ENCODE measurements around the gene SLC37A2.

- no peak for TF ChIP-seq RFX5 (IDR thresholded peaks at IDR 0.05; ENCODE audit: low read depth, low read length)
- TF ChIP-seq, protein P1, sequence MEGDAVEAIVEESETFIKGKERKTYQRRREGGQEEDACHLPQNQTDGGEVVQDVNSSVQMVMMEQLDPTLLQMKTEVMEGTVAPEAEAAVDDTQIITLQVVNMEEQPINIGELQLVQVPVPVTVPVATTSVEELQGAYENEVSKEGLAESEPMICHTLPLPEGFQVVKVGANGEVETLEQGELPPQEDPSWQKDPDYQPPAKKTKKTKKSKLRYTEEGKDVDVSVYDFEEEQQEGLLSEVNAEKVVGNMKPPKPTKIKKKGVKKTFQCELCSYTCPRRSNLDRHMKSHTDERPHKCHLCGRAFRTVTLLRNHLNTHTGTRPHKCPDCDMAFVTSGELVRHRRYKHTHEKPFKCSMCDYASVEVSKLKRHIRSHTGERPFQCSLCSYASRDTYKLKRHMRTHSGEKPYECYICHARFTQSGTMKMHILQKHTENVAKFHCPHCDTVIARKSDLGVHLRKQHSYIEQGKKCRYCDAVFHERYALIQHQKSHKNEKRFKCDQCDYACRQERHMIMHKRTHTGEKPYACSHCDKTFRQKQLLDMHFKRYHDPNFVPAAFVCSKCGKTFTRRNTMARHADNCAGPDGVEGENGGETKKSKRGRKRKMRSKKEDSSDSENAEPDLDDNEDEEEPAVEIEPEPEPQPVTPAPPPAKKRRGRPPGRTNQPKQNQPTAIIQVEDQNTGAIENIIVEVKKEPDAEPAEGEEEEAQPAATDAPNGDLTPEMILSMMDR (conservative IDR thresholded peaks at IDR 0.05; ENCODE audit: low read depth, low read length), result no peak
- no peak for TF ChIP-seq ELK1 (IDR thresholded peaks at IDR 0.05; ENCODE audit: borderline replicate concordance, low read depth, low read length)
- no peak for TF ChIP-seq SMC3 (IDR thresholded peaks at IDR 0.05; ENCODE audit: low read depth, low read length)
- TF ChIP-seq POLR2A (IDR thresholded peaks at IDR 0.05; ENCODE audit: low read depth, low read length), result no peak
- no peak for TF ChIP-seq RCOR1 (IDR thresholded peaks at IDR 0.05; ENCODE audit: insufficient replicate concordance, low read length)
- no peak for TF ChIP-seq MXI1 (IDR thresholded peaks at IDR 0.05; ENCODE audit: borderline replicate concordance, low read depth, low read length)
- TF ChIP-seq FOS (IDR thresholded peaks at IDR 0.05; ENCODE audit: low read depth, low read length), result no peak
Measured at GRCh38 chr11:125063429-125064043, 431 bp downstream of the SLC37A2 start.

Data from IMR-90 (cell line).